GM12892 (cell line): Measurements from ENCODE around the gene PSMD12.
"Not testable (repeated sequence)": the region's sequence is repeated elsewhere in the genome, so short reads cannot be mapped to it uniquely, and the experiment has no call there.

Experiments
- DNase-seq: peaks from one replicate; pipeline ENCODE4 v3.0.0; 2011; ENCODE audit not compliant: insufficient read length
- FAIRE-seq: peaks from 2 replicates; lab custom pipeline; 2011; peaks lifted over from hg19 to GRCh38; lab: Jason Lieb, UNC
- POLR2A ChIP-seq: IDR thresholded peaks from 2 replicates; pipeline ENCODE4 v1.6.1; 2011; ENCODE audit warnings: low read depth, low read length, control low read depth
- POLR2AphosphoS5 ChIP-seq: IDR thresholded peaks from 2 replicates; pipeline ENCODE4 v1.6.1; 2011; ENCODE audit warnings: low read depth, low read length, control low read depth
- TAF1 ChIP-seq: IDR thresholded peaks from 2 replicates; pipeline ENCODE4 v1.6.1; 2011; ENCODE audit warnings: low read depth, mild to moderate bottlenecking, control low read depth, low read length, borderline replicate concordance

PSMD12 gene

GRCh38 chr17:67335245-67335835 lies 31.0 kb downstream of the PSMD12 start:
- DNase-seq = no peak
- no peak for FAIRE-seq
- TF ChIP-seq POLR2AphosphoS5 = no peak
- no peak for TF ChIP-seq TAF1
- TF ChIP-seq POLR2A = no peak

- FAIRE-seq, DNase-seq: not testable (repeated sequence)
These were observed 34.2 kb downstream of the PSMD12 start for GRCh38 chr17:67332162-67332508.

GRCh38 chr17:67331381-67332161 lies 34.8 kb downstream of the PSMD12 start:
- not testable (repeated sequence) for FAIRE-seq, DNase-seq

- FAIRE-seq = no peak
- no peak for DNase-seq
- TF ChIP-seq POLR2AphosphoS5 (no peak), POLR2A (no peak), TAF1 (no peak)
These were observed 38.4 kb downstream of the PSMD12 start for GRCh38 chr17:67328026-67328425.

GRCh38 chr17:67326959-67327745 lies 39.2 kb downstream of the PSMD12 start:
- DNase-seq, FAIRE-seq: not testable (repeated sequence)

- FAIRE-seq (no peak), DNase-seq (no peak)
- TF ChIP-seq POLR2AphosphoS5 (no peak), TAF1 (no peak), POLR2A (no peak)
These were observed 39.9 kb downstream of the PSMD12 start for GRCh38 chr17:67326440-67326839.

- TF ChIP-seq POLR2A = no peak
- no peak for TF ChIP-seq TAF1
- TF ChIP-seq POLR2AphosphoS5 = no peak
- DNase-seq = no peak
- no peak for FAIRE-seq
These were observed 42.0 kb downstream of the PSMD12 start for GRCh38 chr17:67324330-67324729.

- FAIRE-seq (no peak), DNase-seq (no peak)
- TF ChIP-seq POLR2A (no peak), POLR2AphosphoS5 (no peak), TAF1 (no peak)
These were observed 42.9 kb downstream of the PSMD12 start for GRCh38 chr17:67323445-67323844.

- TF ChIP-seq POLR2AphosphoS5 (no peak), POLR2A (no peak), TAF1 (no peak)
- no peak for FAIRE-seq
- no peak for DNase-seq
These were observed 44.2 kb downstream of the PSMD12 start for GRCh38 chr17:67322042-67322787.

- not testable (repeated sequence) for FAIRE-seq, DNase-seq
These were observed 44.9 kb downstream of the PSMD12 start for GRCh38 chr17:67321486-67321885.

GRCh38 chr17:67316781-67317180 lies 49.6 kb downstream of the PSMD12 start:
- DNase-seq (no peak), FAIRE-seq (no peak)
- TF ChIP-seq POLR2AphosphoS5 = no peak
- TF ChIP-seq TAF1 = no peak
- no peak for TF ChIP-seq POLR2A

- TF ChIP-seq TAF1 (no peak), POLR2AphosphoS5 (no peak), POLR2A (no peak)
- DNase-seq (no peak), FAIRE-seq (no peak)
These were observed 50.5 kb downstream of the PSMD12 start for GRCh38 chr17:67315865-67316264.
